Stomach smooth muscle (tissue), 2 donors: ENCODE measurements around the gene NTMT1.
"Not testable (repeated sequence)": the region's sequence is repeated elsewhere in the genome, so short reads cannot be mapped to it uniquely, and the experiment has no call there.

Source experiments
- H3K27ac ChIP-seq: one replicate; pipeline ENCODE4 v1.7.0; 2013; ENCODE audit warnings: mild to moderate bottlenecking, low read length, inconsistent platforms
- H3K27me3 ChIP-seq, 2 donors: one replicate each; pipeline ENCODE4 v1.7.0; 2013; ENCODE audit warnings: low read length in 2 of 2; ENCODE audit not compliant: insufficient read depth in 2 of 2, control insufficient read depth in 1 of 2
- H3K36me3 ChIP-seq, 2 donors: one replicate each; pipeline ENCODE4 v1.7.0; 2013; ENCODE audit warnings: low read length in 2 of 2; ENCODE audit not compliant: control insufficient read depth in 2 of 2, insufficient read depth in 2 of 2
- H3K4me1 ChIP-seq: one replicate; pipeline ENCODE4 v1.7.0; 2013; ENCODE audit warnings: low read length; ENCODE audit not compliant: control insufficient read depth, insufficient read depth
- H3K4me3 ChIP-seq, 2 donors: one replicate each; pipeline ENCODE4 v1.7.0; 2013; ENCODE audit warnings: low read length in 2 of 2
- H3K9ac ChIP-seq, 2 donors: one replicate each; pipeline ENCODE4 v1.7.0; 2013; ENCODE audit warnings: low read length in 2 of 2, mild to moderate bottlenecking in 1 of 2
- H3K9me3 ChIP-seq, 2 donors: one replicate each; pipeline ENCODE4 v1.7.0; 2013; ENCODE audit warnings: low read length in 2 of 2; ENCODE audit not compliant: control insufficient read depth in 2 of 2
- donor health status: healthy.
- donor health status: Pancreatic carcinoma.

NTMT1 gene

DNA sequence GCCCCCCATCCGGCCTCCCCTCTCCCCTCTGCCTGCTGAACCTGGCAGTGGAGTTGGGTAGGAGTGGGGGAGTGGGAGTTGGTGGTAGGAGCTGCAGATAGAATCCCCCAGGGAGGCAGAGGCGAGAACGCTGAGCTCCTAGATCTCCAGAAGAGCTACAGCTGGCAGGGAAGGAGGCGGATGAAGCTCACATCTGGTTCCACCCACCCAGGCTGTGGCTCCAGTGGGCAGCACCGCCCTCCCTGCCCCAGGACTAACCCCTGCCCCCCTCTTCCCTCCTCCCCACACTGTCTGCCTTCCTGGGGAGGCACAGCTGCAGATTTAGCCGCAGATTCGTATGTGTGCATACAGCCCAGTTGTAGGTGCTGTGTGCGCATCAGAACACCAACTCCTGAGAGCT is 39.3 kb upstream of the NTMT1 start:
- Histone ChIP-seq H3K9ac (no peak overlapping the region), H3K27me3 (no peaks in the 10 kb centered on the region), H3K4me1 (no peaks in the 10 kb centered on the region), H3K36me3 (no peaks in the 10 kb centered on the region), H3K27ac (no peak overlapping the region), H3K9me3 (no peaks in the 10 kb centered on the region), H3K4me3 (no peak overlapping the region)

DNA sequence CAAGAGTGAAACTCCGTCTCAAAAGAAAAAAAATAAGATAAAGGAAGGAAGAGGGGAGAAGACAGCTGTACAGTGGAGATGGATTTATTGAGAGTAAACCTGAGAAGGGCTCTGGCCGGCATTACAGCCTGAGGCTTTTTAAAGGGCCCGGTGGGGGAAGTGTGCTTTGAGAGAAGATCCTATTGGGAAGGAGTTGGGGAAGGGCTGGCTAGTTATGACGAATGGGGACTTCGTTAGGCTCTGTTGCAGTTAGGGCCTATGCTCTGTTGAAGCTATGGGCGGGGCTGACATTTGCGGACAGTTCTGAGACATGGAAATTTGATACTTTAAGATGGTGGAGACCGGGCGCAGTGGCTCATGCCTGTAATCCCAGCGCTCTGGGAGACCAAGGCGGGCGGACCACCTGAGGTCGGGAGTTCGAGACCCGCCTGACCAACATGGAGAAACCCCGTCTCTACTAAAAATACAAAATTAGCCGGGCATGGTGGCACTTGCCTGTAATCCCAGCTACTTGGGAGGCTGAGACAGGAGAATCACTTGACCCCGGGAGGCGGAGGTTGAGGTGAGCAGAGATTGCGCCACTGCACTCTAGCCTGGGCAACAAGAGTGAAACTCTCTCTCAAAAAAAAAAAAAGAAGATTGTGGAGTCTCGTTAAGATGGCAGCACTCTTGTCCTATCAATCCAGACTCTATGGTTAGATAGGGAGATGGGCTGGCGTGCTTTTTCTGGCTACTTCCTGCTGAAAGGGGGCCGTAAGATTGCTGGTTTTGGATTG is 38.3 kb upstream of the NTMT1 start:
- Histone ChIP-seq H3K4me1 (no peaks in the 10 kb centered on the region), H3K27ac (no peak overlapping the region), H3K36me3 (no peaks in the 10 kb centered on the region), H3K27me3 (no peaks in the 10 kb centered on the region), H3K9ac (no peak overlapping the region), H3K4me3 (no peak overlapping the region), H3K9me3 (no peaks in the 10 kb centered on the region)

DNA sequence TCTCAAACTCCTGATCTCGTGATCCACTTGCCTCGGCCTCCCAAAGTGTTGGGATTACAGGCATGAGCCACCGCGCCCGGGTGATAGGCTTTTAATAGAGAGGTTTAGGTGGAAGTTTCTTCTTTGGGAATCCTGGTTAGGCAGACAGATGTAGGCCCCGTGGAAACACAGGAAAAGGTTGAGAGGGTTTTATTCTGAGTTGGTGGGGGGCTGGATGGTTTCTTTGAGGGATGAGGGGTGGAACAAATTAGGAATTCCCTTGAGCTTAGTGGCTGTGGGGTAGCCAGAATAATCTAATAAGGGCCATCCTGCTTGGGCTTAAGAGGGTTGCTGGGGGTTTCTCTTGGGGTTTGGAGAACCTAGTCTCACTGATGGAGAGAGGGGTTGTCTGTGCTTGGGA is 35.5 kb upstream of the NTMT1 start:
- H3K4me3 ChIP-seq: no peak overlapping the region
- no peaks in the 10 kb centered on the region for H3K27me3 ChIP-seq

DNA sequence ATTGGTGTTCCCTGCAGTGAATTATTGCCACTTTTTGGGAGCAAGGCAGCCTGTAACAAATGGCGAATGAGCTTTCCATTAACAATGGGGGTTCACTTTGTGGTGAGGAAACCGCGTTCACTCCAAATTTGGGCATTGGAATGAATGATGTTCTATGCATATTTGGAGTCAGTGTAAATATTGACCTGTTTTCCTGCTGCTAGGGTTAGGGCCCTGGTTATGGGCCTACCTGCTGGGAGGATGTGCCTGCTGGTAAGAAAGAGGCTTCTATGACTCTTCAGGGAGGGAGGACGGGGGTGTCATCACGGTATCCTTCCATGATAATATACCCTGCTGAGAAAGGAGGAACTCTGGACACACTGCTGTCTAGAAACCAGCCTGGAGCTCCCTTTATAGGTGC is 34.0 kb upstream of the NTMT1 start:
- H3K4me3 ChIP-seq: no peak overlapping the region
- no peaks in the 10 kb centered on the region for H3K9me3 ChIP-seq
- no peak overlapping the region for H3K27ac ChIP-seq
- peaks cover 3% of the 10 kb centered on the region for H3K4me1 ChIP-seq
- no peaks in the 10 kb centered on the region for H3K27me3 ChIP-seq
- no peak overlapping the region for H3K9ac ChIP-seq
- H3K36me3 ChIP-seq: no peaks in the 10 kb centered on the region

More for the DNA sequence above, 35.5 kb upstream of the NTMT1 start:
- H3K9me3 ChIP-seq: no peaks in the 10 kb centered on the region
- H3K4me1 ChIP-seq: no peaks in the 10 kb centered on the region
- no peaks in the 10 kb centered on the region for H3K36me3 ChIP-seq
- no peak overlapping the region for H3K9ac ChIP-seq
- no peak overlapping the region for H3K27ac ChIP-seq

GRCh38 chr9:129592790-129593189 is 33.2 kb upstream of the NTMT1 start:
- H3K9me3 ChIP-seq, H3K27me3 ChIP-seq, H3K27ac ChIP-seq, H3K4me3 ChIP-seq, H3K9ac ChIP-seq, H3K36me3 ChIP-seq: not testable (repeated sequence)
- H3K4me1 ChIP-seq: peaks cover 11% of the 10 kb centered on the region

DNA sequence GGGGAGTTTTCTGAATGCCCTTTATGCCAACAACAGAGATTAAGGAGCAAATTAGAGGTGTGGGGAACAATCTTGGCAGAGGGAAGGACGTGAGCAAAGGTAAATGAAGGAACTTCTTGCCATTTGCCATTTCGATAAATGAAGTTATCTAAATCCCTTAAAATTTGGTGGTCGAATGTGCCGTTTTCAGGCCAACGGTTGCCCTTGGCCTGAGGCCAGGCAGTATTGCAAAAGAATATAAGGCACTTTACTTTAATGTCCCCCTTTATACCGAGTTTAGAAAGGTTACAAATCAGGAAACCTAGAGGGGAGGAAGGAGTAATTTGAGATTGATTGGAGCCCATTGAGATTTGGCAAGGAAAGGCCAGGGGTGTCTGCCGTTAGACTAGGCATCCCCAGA is 31.3 kb upstream of the NTMT1 start:
- Histone ChIP-seq H3K4me1 (peaks cover 14% of the 10 kb centered on the region), H3K9ac (no peak overlapping the region), H3K9me3 (no peaks in the 10 kb centered on the region), H3K4me3 (no peak overlapping the region), H3K27me3 (no peaks in the 10 kb centered on the region), H3K27ac (no peak overlapping the region), H3K36me3 (no peaks in the 10 kb centered on the region)

DNA sequence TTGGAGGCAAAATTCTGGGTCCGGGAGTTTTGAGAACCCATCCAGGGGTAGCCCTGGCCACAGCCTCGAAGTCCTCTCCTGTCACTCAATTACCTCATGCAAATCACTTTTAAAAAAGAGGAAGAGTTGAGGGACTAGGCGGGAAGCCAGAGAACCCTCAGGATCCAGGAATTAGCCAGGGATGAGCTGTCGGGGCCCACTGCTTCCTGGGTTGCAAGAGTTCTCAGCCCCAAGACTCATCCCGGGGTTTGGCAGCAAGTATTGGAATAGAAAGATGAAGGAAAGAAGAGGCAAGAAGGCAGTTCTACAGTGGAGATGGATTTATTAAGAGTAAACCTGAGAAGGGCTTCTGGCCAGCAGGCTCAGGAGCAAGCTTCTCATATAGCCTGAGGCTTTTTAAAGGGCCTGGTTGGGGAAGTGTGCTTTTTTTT is 30.6 kb upstream of the NTMT1 start:
- no peaks in the 10 kb centered on the region for H3K36me3 ChIP-seq
- no peak overlapping the region for H3K27ac ChIP-seq
- H3K9ac ChIP-seq: no peak overlapping the region

DNA sequence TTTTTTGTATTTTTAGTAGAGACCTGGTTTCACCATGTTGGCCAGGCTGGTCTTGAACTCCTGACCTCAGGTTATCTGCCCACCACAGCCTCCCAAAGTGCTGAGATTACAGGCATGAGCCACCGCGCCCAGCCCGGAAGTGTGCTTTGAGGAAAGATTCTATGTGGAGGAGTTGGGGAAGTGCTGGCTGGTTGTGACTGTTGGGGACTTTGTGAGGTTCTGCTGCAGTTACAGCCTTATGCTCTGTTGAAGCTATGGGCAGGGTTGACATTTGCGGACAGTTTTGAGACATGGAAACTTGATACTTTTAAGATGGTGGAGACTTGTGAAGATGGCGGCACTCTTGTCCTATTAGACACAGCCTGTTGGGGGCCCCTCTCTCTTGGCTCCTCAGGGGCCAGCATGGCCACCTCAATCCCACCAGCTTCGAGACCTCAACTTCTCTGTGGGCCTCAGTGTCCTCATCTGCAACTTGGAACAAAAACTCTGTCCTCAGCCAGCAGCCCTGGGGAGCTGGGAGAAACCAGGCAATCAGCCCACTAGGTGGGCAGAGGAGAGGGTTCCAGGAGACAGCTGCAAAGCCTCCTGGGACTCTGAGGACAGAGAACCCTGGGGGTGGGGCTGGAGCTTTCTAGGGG is 29.9 kb upstream of the NTMT1 start:
- Histone ChIP-seq H3K4me3 (no peak overlapping the region), H3K4me1 (peaks cover 14% of the 10 kb centered on the region), H3K27ac (peak overlapping the region; percentile 69), H3K9ac (no peak overlapping the region), H3K36me3 (no peaks in the 10 kb centered on the region), H3K27me3 (no peaks in the 10 kb centered on the region), H3K9me3 (no peaks in the 10 kb centered on the region)

More for the DNA sequence above, 30.6 kb upstream of the NTMT1 start:
- no peak overlapping the region for H3K4me3 ChIP-seq
- peaks cover 14% of the 10 kb centered on the region for H3K4me1 ChIP-seq
- no peaks in the 10 kb centered on the region for H3K27me3 ChIP-seq
- no peaks in the 10 kb centered on the region for H3K9me3 ChIP-seq

DNA sequence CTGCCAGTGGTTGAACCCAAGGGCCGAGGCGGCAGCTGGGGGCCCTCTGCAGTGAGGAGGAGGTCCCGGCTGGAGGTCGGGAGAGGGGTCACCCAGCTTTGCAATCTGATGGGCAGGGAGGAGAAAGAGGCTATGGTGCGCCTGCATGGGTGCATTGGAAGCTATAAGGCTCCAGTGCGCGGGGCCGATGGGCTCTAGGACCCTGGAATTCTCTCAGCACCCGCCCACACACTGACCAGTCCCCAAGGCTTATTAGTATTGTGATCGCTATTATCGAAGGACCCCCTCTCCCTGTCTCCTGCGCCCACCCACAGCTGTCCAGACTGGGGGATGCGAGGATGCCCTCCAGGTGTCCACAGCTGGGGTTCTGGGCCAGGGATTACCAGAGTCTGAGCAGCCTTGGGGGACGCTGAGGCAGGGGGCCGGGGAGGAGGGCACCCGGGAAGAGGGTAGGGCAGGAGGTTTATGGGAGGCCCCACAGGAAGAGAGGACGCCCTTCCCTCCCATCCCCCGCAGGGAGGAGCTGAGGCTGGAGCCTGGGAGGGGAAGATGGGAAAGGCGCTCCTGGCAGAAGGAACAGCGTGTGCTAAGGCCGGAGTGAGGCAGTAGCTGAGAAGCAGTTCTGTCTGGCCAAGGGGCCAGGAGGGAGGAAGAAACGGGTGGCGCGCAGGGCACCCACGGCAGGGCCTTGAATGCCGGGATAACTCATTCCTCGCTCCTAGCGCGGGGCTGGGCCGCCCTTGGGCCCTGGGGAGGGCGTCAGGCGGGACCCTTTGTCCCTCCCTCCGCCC is 29.2 kb upstream of the NTMT1 start:
- no peaks in the 10 kb centered on the region for H3K27me3 ChIP-seq
- peak overlapping the region; percentile 52 to 71 for H3K4me3 ChIP-seq
- peaks cover 14% of the 10 kb centered on the region for H3K4me1 ChIP-seq
- no peaks in the 10 kb centered on the region for H3K36me3 ChIP-seq
- peak overlapping the region; percentile 69 to 72 for H3K9ac ChIP-seq
- no peaks in the 10 kb centered on the region for H3K9me3 ChIP-seq
- peak overlapping the region; percentile 69 for H3K27ac ChIP-seq

- H3K9me3 ChIP-seq: no peaks in the 10 kb centered on the region
- H3K27ac ChIP-seq: peak overlapping the region; percentile 69
- H3K4me3 ChIP-seq: peak overlapping the region; percentile 49 to 71
- H3K9ac ChIP-seq: peak overlapping the region; percentile 69 to 73
- peaks cover 14% of the 10 kb centered on the region for H3K4me1 ChIP-seq
- no peaks in the 10 kb centered on the region for H3K27me3 ChIP-seq
- H3K36me3 ChIP-seq: no peaks in the 10 kb centered on the region
Observed at GRCh38 chr9:129597355-129598088, 28.4 kb upstream of the NTMT1 start.
